HepG2 (cell line): Measurements from ENCODE around the gene NPDC1.

Experiments used
- CREB1 ChIP-seq, 2 experiments: fragments of 450-650 bp in 1 of 2; IDR thresholded peaks; 2 replicates each; pipeline ENCODE4 v1.6.1; 2016 to 2017; ENCODE audit warnings: control low read depth in 1 of 2, mild to moderate bottlenecking in 1 of 2, missing compliant biosample characterization in 1 of 2, missing genetic modification characterization in 1 of 2
- MTA3 ChIP-seq: sonication (generic); formaldehyde crosslinking; IDR thresholded peaks from 2 replicates; pipeline ENCODE4 v1.4.0; 2020; ENCODE audit warnings: missing genetic modification reagents
- POLR2A ChIP-seq, 2 experiments: IDR thresholded peaks; 2 replicates each; pipeline ENCODE4 v1.6.1; 2011; ENCODE audit warnings: low read depth in 2 of 2, low read length in 2 of 2, mild to moderate bottlenecking in 1 of 2, moderate library complexity in 1 of 2; ENCODE audit not compliant: insufficient read depth in 1 of 2
- ZBTB38 ChIP-seq: sonication (generic); formaldehyde crosslinking; IDR thresholded peaks from 2 replicates; pipeline ENCODE4 v1.5.1; 2020; ENCODE audit warnings: mild to moderate bottlenecking, missing genetic modification reagents
- ZNF557 ChIP-seq: sonication (generic); formaldehyde crosslinking; IDR thresholded peaks from 2 replicates; pipeline ENCODE4 v1.4.0; 2020; ENCODE audit warnings: missing genetic modification reagents
- ZNF891 ChIP-seq: sonication (generic); formaldehyde crosslinking; IDR thresholded peaks from 2 replicates; pipeline ENCODE4 v1.5.0; 2020; ENCODE audit warnings: mild to moderate bottlenecking, missing genetic modification reagents
- TF ChIP-seq, protein P1 (sequence below): sonication (generic); formaldehyde crosslinking; IDR thresholded peaks from 2 replicates; pipeline ENCODE4 v1.4.0; 2020; ENCODE audit warnings: missing genetic modification reagents
- TF ChIP-seq, protein P2 (sequence below): IDR thresholded peaks from 2 replicates; pipeline ENCODE4 v1.6.1; 2016
- TF ChIP-seq, protein P3 (sequence below): fragments of 450-650 bp; IDR thresholded peaks from 2 replicates; pipeline ENCODE4 v1.6.1; 2016
- TF ChIP-seq, protein P4 (sequence below): sonication (generic); formaldehyde crosslinking; IDR thresholded peaks from 2 replicates; pipeline ENCODE4 v1.5.0; 2020; ENCODE audit warnings: mild to moderate bottlenecking, missing genetic modification reagents, moderate library complexity
- TF ChIP-seq, protein P5 (sequence below): IDR thresholded peaks from 2 replicates; pipeline ENCODE4 v1.6.1; 2012; ENCODE audit warnings: inconsistent platforms

DNA sequence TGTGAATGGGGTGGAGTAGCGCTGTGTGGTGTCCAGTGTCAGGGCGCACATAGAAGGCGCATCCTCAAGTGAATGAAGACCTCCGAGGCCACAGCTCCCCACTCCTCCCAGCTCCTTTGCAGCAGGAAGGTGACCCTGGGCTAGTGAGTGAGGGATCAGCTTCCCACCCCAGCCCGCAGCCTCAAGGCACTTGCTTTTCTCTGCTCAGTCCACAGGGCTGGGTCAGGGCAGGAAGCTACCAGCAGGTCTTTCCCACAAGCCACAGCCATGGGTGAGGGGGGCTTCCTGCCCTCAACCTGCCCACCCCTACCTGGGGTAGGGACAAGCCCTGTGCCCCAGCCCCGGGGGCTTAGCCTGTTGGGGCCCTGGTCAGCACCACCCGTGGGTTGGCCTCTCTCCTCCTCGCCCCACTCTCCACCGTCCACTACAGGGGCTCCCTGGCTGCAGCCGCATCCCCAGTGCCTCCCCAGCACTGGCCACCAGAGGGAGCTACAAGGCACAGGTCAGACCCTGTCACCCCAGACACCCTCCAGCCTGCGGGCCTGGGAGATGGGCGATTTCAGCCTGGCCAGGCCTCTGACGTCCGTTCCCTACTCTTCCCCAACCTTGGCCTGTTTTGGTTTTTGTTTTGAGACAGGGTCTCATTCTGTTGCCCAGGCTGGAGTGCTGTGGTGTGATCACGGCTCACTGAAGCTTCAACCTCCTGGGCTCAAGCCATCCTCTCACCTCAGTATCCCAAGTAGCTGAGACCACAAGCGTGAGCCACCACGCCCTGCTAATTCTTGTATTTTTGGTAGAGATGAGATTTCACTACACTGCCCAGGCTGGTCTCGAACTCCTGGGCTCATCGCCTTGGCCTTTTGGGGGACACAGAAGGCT is 16.7 kb downstream of the NPDC1 start:
- TF ChIP-seq, protein P1, sequence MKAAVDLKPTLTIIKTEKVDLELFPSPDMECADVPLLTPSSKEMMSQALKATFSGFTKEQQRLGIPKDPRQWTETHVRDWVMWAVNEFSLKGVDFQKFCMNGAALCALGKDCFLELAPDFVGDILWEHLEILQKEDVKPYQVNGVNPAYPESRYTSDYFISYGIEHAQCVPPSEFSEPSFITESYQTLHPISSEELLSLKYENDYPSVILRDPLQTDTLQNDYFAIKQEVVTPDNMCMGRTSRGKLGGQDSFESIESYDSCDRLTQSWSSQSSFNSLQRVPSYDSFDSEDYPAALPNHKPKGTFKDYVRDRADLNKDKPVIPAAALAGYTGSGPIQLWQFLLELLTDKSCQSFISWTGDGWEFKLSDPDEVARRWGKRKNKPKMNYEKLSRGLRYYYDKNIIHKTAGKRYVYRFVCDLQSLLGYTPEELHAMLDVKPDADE (CRISPR knock-in tag): no peak
- TF ChIP-seq ZBTB38 (CRISPR knock-in tag) (no peak), MTA3 (CRISPR knock-in tag) (no peak), ZNF557 (CRISPR knock-in tag) (no peak), CREB1 (IDR thresholded peaks at IDR 0.05) (no peak), CREB1 (CRISPR knock-in tag; IDR thresholded peaks at IDR 0.05) (no peak), POLR2A (IDR thresholded peaks at IDR 0.05; ENCODE audit: insufficient read depth in 1 of 2, low read depth in 2 of 2, low read length in 2 of 2) (no peak), ZNF891 (CRISPR knock-in tag) (0 out of 2 replicates have a peak, but pooled peaks have one; percentile 18)
- TF ChIP-seq, protein P2, sequence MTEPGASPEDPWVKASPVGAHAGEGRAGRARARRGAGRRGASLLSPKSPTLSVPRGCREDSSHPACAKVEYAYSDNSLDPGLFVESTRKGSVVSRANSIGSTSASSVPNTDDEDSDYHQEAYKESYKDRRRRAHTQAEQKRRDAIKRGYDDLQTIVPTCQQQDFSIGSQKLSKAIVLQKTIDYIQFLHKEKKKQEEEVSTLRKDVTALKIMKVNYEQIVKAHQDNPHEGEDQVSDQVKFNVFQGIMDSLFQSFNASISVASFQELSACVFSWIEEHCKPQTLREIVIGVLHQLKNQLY (CRISPR knock-in tag): no peak
- TF ChIP-seq, protein P3, sequence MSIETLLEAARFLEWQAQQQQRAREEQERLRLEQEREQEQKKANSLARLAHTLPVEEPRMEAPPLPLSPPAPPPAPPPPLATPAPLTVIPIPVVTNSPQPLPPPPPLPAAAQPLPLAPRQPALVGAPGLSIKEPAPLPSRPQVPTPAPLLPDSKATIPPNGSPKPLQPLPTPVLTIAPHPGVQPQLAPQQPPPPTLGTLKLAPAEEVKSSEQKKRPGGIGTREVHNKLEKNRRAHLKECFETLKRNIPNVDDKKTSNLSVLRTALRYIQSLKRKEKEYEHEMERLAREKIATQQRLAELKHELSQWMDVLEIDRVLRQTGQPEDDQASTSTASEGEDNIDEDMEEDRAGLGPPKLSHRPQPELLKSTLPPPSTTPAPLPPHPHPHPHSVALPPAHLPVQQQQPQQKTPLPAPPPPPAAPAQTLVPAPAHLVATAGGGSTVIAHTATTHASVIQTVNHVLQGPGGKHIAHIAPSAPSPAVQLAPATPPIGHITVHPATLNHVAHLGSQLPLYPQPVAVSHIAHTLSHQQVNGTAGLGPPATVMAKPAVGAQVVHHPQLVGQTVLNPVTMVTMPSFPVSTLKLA: no peak
- TF ChIP-seq, protein P4, sequence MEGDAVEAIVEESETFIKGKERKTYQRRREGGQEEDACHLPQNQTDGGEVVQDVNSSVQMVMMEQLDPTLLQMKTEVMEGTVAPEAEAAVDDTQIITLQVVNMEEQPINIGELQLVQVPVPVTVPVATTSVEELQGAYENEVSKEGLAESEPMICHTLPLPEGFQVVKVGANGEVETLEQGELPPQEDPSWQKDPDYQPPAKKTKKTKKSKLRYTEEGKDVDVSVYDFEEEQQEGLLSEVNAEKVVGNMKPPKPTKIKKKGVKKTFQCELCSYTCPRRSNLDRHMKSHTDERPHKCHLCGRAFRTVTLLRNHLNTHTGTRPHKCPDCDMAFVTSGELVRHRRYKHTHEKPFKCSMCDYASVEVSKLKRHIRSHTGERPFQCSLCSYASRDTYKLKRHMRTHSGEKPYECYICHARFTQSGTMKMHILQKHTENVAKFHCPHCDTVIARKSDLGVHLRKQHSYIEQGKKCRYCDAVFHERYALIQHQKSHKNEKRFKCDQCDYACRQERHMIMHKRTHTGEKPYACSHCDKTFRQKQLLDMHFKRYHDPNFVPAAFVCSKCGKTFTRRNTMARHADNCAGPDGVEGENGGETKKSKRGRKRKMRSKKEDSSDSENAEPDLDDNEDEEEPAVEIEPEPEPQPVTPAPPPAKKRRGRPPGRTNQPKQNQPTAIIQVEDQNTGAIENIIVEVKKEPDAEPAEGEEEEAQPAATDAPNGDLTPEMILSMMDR (CRISPR knock-in tag): peak; percentile 94
- TF ChIP-seq, protein P5, sequence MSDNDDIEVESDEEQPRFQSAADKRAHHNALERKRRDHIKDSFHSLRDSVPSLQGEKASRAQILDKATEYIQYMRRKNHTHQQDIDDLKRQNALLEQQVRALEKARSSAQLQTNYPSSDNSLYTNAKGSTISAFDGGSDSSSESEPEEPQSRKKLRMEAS: no peak; the same call in 1 of the 2 replicates
